SK-N-SH (cell line): Measurements from ENCODE around the gene BCL6B. TPM values are rescaled to one million over a fixed set of nuclear protein-coding genes. Genes with fewer than 3 reads are reported as not detected.

Source experiments
- CTCF ChIA-PET: fragments of 300-600, 350-600 bp; formaldehyde crosslinking; extraction: SDS; loops from one replicate; lab custom pipeline; 2021; lab: Yijun Ruan, JAX
- POLR2A ChIA-PET: fragments of 350-600 bp; sonication (Branson Sonifier 250); formaldehyde crosslinking; extraction: SDS; loops from one replicate; lab custom pipeline; 2020; ENCODE audit warnings: antibody characterized with exemption, inconsistent platforms; lab: Yijun Ruan, JAX
- DNase-seq: peaks from one replicate; pipeline ENCODE4 v3.0.0; 2012
- H2AFZ ChIP-seq: fragments of 200-600 bp; sonication (generic); 2 replicates; pipeline ENCODE4 v1.8.1; 2016; ENCODE audit warnings: antibody characterized with exemption, mild to moderate bottlenecking, low read depth
- H3F3A ChIP-seq: fragments of 200-600 bp; sonication (generic); replicated peaks from 2 replicates; pipeline ENCODE3; 2016; ENCODE audit warnings: antibody characterized with exemption, mild to moderate bottlenecking; ENCODE audit not compliant: insufficient read depth
- H3K27ac ChIP-seq, 2 experiments: fragments of 200-500 bp in 1 of 2; fragments of 200-600 bp in 1 of 2; sonication (Bioruptor generic) in 1 of 2; sonication (generic), shearing (Covaris generic) in 1 of 2; 2 replicates each; pipeline versions ENCODE4 v1.5.1 to v1.6.1; 2014 to 2016; ENCODE audit warnings: low read depth in 2 of 2, inconsistent platforms in 1 of 2, low read length in 1 of 2, mild to moderate bottlenecking in 1 of 2, mixed read lengths in 1 of 2
- H3K27me3 ChIP-seq: fragments of 200-600 bp; sonication (generic), shearing (Covaris generic); 2 replicates; pipeline ENCODE4 v1.6.1; 2016; ENCODE audit warnings: mixed run types; ENCODE audit not compliant: insufficient read depth
- H3K36me3 ChIP-seq, 2 experiments: fragments of 200-500 bp in 1 of 2; fragments of 200-600 bp in 1 of 2; sonication (Bioruptor generic) in 1 of 2; sonication (generic) in 1 of 2; replicated peaks in 1 of 2; 2 replicates each; pipeline versions ENCODE3 to v1.5.1; 2014 to 2016; ENCODE audit warnings: low read length in 1 of 2, mild to moderate bottlenecking in 1 of 2; ENCODE audit not compliant: insufficient read depth in 2 of 2, control insufficient read depth in 1 of 2
- H3K4me1 ChIP-seq, 2 experiments: fragments of 200-500 bp in 1 of 2; fragments of 200-600 bp in 1 of 2; sonication (Bioruptor generic) in 1 of 2; sonication (generic), shearing (Covaris generic) in 1 of 2; 2 replicates each; pipeline versions ENCODE4 v1.5.1 to v1.6.1; 2014 to 2016; ENCODE audit warnings: low read depth in 1 of 2, low read length in 1 of 2, mixed run types in 1 of 2; ENCODE audit not compliant: insufficient read depth in 2 of 2, control insufficient read depth in 1 of 2
- H3K4me2 ChIP-seq: fragments of 200-600 bp; sonication (generic), shearing (Covaris generic); 2 replicates; pipeline ENCODE4 v1.6.1; 2017; ENCODE audit warnings: mixed run types
- H3K4me3 ChIP-seq, 2 experiments: fragments of 200-500 bp in 1 of 2; fragments of 200-600 bp in 1 of 2; sonication (Bioruptor generic) in 1 of 2; sonication (generic), shearing (Covaris generic) in 1 of 2; 2 replicates each; pipeline versions ENCODE4 v1.5.1 to v1.8.1; 2014 to 2016; ENCODE audit warnings: low read depth in 2 of 2, inconsistent platforms in 1 of 2, low read length in 1 of 2, mild to moderate bottlenecking in 1 of 2, mixed read lengths in 1 of 2, moderate library complexity in 1 of 2
- H3K79me2 ChIP-seq: fragments of 200-600 bp; sonication (generic); 2 replicates; pipeline ENCODE4 v1.8.1; 2017; ENCODE audit warnings: mild to moderate bottlenecking; ENCODE audit not compliant: insufficient read depth
- H3K9ac ChIP-seq: fragments of 200-600 bp; sonication (generic); 2 replicates; pipeline ENCODE4 v1.6.1; 2017; ENCODE audit warnings: mixed run types
- H3K9me2 ChIP-seq: fragments of 200-600 bp; sonication (generic); 2 replicates; pipeline ENCODE4 v1.6.1; 2017; ENCODE audit warnings: mixed run types
- H3K9me3 ChIP-seq: fragments of 200-600 bp; sonication (generic); 2 replicates; pipeline ENCODE4 v1.6.1; 2017; ENCODE audit warnings: mixed run types, mild to moderate bottlenecking, moderate library complexity
- H4K20me1 ChIP-seq: fragments of 200-600 bp; sonication (generic); 2 replicates; pipeline ENCODE4 v1.6.1; 2017; ENCODE audit warnings: mild to moderate bottlenecking, mixed run types; ENCODE audit not compliant: insufficient read depth
- CHD2 ChIP-seq: fragments of 150-350 bp; IDR thresholded peaks from 2 replicates; pipeline ENCODE4 v1.6.1; 2018; ENCODE audit warnings: low read length; ENCODE audit not compliant: partially characterized antibody
- ELF1 ChIP-seq: IDR thresholded peaks from 2 replicates; pipeline ENCODE4 v1.4.0; 2012
- EZH2phosphoT487 ChIP-seq: fragments of 200-600 bp; sonication (generic); IDR thresholded peaks from 2 replicates; pipeline ENCODE4 v1.6.1; 2017; ENCODE audit warnings: low read depth, mixed run types, mild to moderate bottlenecking, antibody characterized with exemption, moderate library complexity, borderline replicate concordance
- GABPA ChIP-seq: IDR thresholded peaks from 2 replicates; pipeline ENCODE4 v1.4.0; 2012; ENCODE audit warnings: low read depth, mild to moderate bottlenecking
- JUND ChIP-seq: IDR thresholded peaks from 2 replicates; pipeline ENCODE4 v1.4.0; 2012
- NFIC ChIP-seq: IDR thresholded peaks from 2 replicates; pipeline ENCODE4 v1.4.0; 2012; ENCODE audit warnings: borderline replicate concordance
- RCOR1 ChIP-seq: fragments of 150-350 bp; IDR thresholded peaks from 2 replicates; pipeline ENCODE4 v1.6.1; 2017; ENCODE audit warnings: antibody characterized with exemption, low read length
- RFX5 ChIP-seq: IDR thresholded peaks from 2 replicates; pipeline ENCODE4 v1.6.1; 2012; ENCODE audit warnings: mild to moderate bottlenecking, improper control_type of control experiment, low read length
- SIN3A ChIP-seq: IDR thresholded peaks from 2 replicates; pipeline ENCODE4 v1.6.1; 2012; ENCODE audit warnings: low read depth, mild to moderate bottlenecking, low read length, moderate library complexity, borderline replicate concordance
- SMC3 ChIP-seq: IDR thresholded peaks from 2 replicates; pipeline ENCODE4 v1.6.1; 2012; ENCODE audit warnings: low read depth, low read length, improper control_type of control experiment
- TAF1 ChIP-seq: IDR thresholded peaks from 2 replicates; pipeline ENCODE4 v1.6.1; 2012; ENCODE audit warnings: low read depth, mild to moderate bottlenecking, low read length, moderate library complexity, borderline replicate concordance
- TCF12 ChIP-seq: IDR thresholded peaks from 2 replicates; pipeline ENCODE4 v1.4.0; 2012
- TEAD4 ChIP-seq: IDR thresholded peaks from 2 replicates; pipeline ENCODE4 v1.4.0; 2012; ENCODE audit warnings: mild to moderate bottlenecking, borderline replicate concordance; ENCODE audit not compliant: insufficient read depth
- YY1 ChIP-seq: IDR thresholded peaks from 2 replicates; pipeline ENCODE4 v1.4.0; 2012; ENCODE audit warnings: low read depth, mild to moderate bottlenecking
- WGBS: methylation state at CpG from one replicate; pipeline ENCODE4 v1.1.6; 2017; ENCODE audit warnings: low lambda C conversion rate; 5-methylcytosine and 5-hydroxymethylcytosine counted together
- polyA plus RNA-seq, 3 experiments: library from polyadenylated mRNA; depleted of rRNA; stranded (reverse); fragments of >200 nt; gene quantifications; 2 replicates each; pipeline ENCODE4 v1.2.3, GENCODE V29; 2012
- TF ChIP-seq, protein P1 (sequence below): fragments of 200-600 bp; sonication (generic); IDR thresholded peaks from 2 replicates; pipeline ENCODE4 v1.6.1; 2017; ENCODE audit warnings: antibody characterized with exemption, mild to moderate bottlenecking, moderate library complexity
- TF ChIP-seq, protein P2 (sequence below): fragments of 150-350 bp; IDR thresholded peaks from 2 replicates; pipeline ENCODE4 v1.6.1; 2016; ENCODE audit warnings: mild to moderate bottlenecking, low read depth, low read length
- TF ChIP-seq, protein P3 (sequence below): IDR thresholded peaks from 2 replicates; pipeline ENCODE4 v1.6.1; 2012; ENCODE audit warnings: mild to moderate bottlenecking, low read depth, low read length, moderate library complexity
- TF ChIP-seq, protein P4 (sequence below): IDR thresholded peaks from 2 replicates; pipeline ENCODE4; 2012

The BCL6B gene
- polyA plus RNA-seq, 1 of the 3 experiments (the other 2 are of a cell fraction), result 0.02 TPM

DNA sequence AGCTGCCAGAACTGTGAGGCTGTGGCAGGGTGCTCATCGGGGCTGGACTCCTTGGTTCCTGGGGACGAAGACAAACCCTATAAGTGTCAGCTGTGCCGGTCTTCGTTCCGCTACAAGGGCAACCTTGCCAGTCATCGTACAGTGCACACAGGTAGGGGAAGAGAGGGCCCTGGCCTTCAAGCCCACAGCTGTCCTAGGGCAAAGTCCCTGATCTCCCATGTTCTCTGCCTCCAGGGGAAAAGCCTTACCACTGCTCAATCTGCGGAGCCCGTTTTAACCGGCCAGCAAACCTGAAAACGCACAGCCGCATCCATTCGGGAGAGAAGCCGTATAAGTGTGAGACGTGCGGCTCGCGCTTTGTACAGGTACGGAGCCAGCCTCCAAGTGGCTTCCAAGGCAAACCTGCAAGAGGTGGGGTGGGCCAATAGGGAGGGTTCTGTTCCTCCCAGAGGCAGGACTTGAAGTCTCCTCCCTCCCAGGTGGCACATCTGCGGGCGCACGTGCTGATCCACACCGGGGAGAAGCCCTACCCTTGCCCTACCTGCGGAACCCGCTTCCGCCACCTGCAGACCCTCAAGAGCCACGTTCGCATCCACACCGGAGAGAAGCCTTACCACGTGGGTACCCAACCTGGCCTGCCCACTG lies 3.7 kb downstream of the BCL6B start:
- WGBS, result 92% methylated on average over 19 of the region's 29 CpGs
- no peak overlapping the region for H3K4me3 ChIP-seq
- H3K4me2 ChIP-seq, result no peak overlapping the region
- TF ChIP-seq ELF1 (no peak), SMC3 (no peak), YY1 (no peak), JUND (no peak), CHD2 (no peak), EZH2phosphoT487 (no peak), RCOR1 (no peak), GABPA (no peak), TEAD4 (no peak), SIN3A (no peak), NFIC (no peak), TCF12 (no peak), RFX5 (no peak), TAF1 (no peak)
- TF ChIP-seq, protein P1, sequence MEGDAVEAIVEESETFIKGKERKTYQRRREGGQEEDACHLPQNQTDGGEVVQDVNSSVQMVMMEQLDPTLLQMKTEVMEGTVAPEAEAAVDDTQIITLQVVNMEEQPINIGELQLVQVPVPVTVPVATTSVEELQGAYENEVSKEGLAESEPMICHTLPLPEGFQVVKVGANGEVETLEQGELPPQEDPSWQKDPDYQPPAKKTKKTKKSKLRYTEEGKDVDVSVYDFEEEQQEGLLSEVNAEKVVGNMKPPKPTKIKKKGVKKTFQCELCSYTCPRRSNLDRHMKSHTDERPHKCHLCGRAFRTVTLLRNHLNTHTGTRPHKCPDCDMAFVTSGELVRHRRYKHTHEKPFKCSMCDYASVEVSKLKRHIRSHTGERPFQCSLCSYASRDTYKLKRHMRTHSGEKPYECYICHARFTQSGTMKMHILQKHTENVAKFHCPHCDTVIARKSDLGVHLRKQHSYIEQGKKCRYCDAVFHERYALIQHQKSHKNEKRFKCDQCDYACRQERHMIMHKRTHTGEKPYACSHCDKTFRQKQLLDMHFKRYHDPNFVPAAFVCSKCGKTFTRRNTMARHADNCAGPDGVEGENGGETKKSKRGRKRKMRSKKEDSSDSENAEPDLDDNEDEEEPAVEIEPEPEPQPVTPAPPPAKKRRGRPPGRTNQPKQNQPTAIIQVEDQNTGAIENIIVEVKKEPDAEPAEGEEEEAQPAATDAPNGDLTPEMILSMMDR, result no peak
- TF ChIP-seq, protein P2, sequence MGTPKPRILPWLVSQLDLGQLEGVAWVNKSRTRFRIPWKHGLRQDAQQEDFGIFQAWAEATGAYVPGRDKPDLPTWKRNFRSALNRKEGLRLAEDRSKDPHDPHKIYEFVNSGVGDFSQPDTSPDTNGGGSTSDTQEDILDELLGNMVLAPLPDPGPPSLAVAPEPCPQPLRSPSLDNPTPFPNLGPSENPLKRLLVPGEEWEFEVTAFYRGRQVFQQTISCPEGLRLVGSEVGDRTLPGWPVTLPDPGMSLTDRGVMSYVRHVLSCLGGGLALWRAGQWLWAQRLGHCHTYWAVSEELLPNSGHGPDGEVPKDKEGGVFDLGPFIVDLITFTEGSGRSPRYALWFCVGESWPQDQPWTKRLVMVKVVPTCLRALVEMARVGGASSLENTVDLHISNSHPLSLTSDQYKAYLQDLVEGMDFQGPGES, result no peak
- TF ChIP-seq, protein P3, sequence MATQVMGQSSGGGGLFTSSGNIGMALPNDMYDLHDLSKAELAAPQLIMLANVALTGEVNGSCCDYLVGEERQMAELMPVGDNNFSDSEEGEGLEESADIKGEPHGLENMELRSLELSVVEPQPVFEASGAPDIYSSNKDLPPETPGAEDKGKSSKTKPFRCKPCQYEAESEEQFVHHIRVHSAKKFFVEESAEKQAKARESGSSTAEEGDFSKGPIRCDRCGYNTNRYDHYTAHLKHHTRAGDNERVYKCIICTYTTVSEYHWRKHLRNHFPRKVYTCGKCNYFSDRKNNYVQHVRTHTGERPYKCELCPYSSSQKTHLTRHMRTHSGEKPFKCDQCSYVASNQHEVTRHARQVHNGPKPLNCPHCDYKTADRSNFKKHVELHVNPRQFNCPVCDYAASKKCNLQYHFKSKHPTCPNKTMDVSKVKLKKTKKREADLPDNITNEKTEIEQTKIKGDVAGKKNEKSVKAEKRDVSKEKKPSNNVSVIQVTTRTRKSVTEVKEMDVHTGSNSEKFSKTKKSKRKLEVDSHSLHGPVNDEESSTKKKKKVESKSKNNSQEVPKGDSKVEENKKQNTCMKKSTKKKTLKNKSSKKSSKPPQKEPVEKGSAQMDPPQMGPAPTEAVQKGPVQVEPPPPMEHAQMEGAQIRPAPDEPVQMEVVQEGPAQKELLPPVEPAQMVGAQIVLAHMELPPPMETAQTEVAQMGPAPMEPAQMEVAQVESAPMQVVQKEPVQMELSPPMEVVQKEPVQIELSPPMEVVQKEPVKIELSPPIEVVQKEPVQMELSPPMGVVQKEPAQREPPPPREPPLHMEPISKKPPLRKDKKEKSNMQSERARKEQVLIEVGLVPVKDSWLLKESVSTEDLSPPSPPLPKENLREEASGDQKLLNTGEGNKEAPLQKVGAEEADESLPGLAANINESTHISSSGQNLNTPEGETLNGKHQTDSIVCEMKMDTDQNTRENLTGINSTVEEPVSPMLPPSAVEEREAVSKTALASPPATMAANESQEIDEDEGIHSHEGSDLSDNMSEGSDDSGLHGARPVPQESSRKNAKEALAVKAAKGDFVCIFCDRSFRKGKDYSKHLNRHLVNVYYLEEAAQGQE, result no peak
- TF ChIP-seq, protein P4, sequence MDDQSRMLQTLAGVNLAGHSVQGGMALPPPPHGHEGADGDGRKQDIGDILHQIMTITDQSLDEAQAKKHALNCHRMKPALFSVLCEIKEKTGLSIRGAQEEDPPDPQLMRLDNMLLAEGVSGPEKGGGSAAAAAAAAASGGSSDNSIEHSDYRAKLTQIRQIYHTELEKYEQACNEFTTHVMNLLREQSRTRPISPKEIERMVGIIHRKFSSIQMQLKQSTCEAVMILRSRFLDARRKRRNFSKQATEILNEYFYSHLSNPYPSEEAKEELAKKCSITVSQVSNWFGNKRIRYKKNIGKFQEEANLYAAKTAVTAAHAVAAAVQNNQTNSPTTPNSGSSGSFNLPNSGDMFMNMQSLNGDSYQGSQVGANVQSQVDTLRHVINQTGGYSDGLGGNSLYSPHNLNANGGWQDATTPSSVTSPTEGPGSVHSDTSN, result no peak
- no peaks in the 10 kb centered on the region for H3K36me3 ChIP-seq
- peaks cover 3 to 15% of the 10 kb centered on the region in 2 experiments; a peak in 1 of 4 replicates for H3K4me1 ChIP-seq
- no peaks in the 10 kb centered on the region for H3K79me2 ChIP-seq
- H3F3A ChIP-seq, result peaks cover 2% of the 10 kb centered on the region
- ChIA-PET POLR2A (no interaction called here), CTCF (interaction anchor here (8.6 kb wide), 1 partner anchor 112 kb away, joined by 64 read pairs; no protein-coding TSS in a partner anchor)
- no peaks in the 10 kb centered on the region for H4K20me1 ChIP-seq
- H2AFZ ChIP-seq, result no peak overlapping the region
- H3K27ac ChIP-seq, result no peak overlapping the region
- DNase-seq, result no peak
- no peaks in the 10 kb centered on the region for H3K9me2 ChIP-seq
- no peak overlapping the region for H3K9ac ChIP-seq
- H3K27me3 ChIP-seq, result no peaks in the 10 kb centered on the region
- no peaks in the 10 kb centered on the region for H3K9me3 ChIP-seq
